Tongue (tissue), 2 donors: ENCODE data around the gene KICS2. TPM values are rescaled to one million over a fixed set of nuclear protein-coding genes. Genes with fewer than 3 reads are reported as not detected.
"Not testable (repeated sequence)": the region's sequence is repeated elsewhere in the genome, so short reads cannot be mapped to it uniquely, and the experiment has no call there.

Experiments
- DNase-seq: peaks from one replicate; pipeline ENCODE4 v3.0.0-alpha.2; 2015
- total RNA-seq: library from RNA; depleted of rRNA; stranded (reverse); fragments of >200 nt; gene quantifications from one replicate; pipeline ENCODE4 v1.2.3, GENCODE V29; 2014

KICS2 gene
- 7.6 TPM for total RNA-seq

GRCh38 chr12:64222009-64222765 lies at the start of gene KICS2:
Gene KICS2 (minus strand): TSS chr12:64222296. CDS start chr12:64222237, 59 bp downstream.
- DNase-seq = peak; percentile 97

GRCh38 chr12:64270411-64270810 lies 48.3 kb upstream of the KICS2 start:
- DNase-seq = no peak

GRCh38 chr12:64269161-64269560 lies 47.1 kb upstream of the KICS2 start:
- DNase-seq = no peak

GRCh38 chr12:64268409-64268808 lies 46.3 kb upstream of the KICS2 start:
- DNase-seq = no peak

GRCh38 chr12:64265839-64266238 lies 43.7 kb upstream of the KICS2 start:
- no peak for DNase-seq

- DNase-seq = no peak
These were observed 39.7 kb upstream of the KICS2 start for GRCh38 chr12:64261813-64262212.

GRCh38 chr12:64258576-64258975 lies 36.5 kb upstream of the KICS2 start:
- no peak for DNase-seq

GRCh38 chr12:64256166-64256800 lies 34.2 kb upstream of the KICS2 start:
- peak; percentile 90 for DNase-seq

- DNase-seq = no peak
These were observed 33.2 kb upstream of the KICS2 start for GRCh38 chr12:64255249-64255648.

- DNase-seq = no peak
These were observed 31.3 kb upstream of the KICS2 start for GRCh38 chr12:64253356-64253755.

- no peak for DNase-seq
These were observed 30.6 kb upstream of the KICS2 start for GRCh38 chr12:64252681-64253080.

- DNase-seq = no peak
These were observed 21.7 kb upstream of the KICS2 start for GRCh38 chr12:64243809-64244208.

- no peak for DNase-seq
These were observed 18.7 kb upstream of the KICS2 start for GRCh38 chr12:64240781-64241180.

GRCh38 chr12:64237382-64237781 lies 15.3 kb upstream of the KICS2 start:
- no peak for DNase-seq

GRCh38 chr12:64236549-64236948 lies 14.5 kb upstream of the KICS2 start:
- DNase-seq = no peak

GRCh38 chr12:64232196-64232595 lies 10.1 kb upstream of the KICS2 start:
- DNase-seq = no peak

- DNase-seq = no peak
These were observed 7.7 kb upstream of the KICS2 start for GRCh38 chr12:64229796-64230195.

- DNase-seq = no peak
These were observed 7.1 kb upstream of the KICS2 start for GRCh38 chr12:64229240-64229639.

GRCh38 chr12:64225626-64226025 lies 3.5 kb upstream of the KICS2 start:
- no peak for DNase-seq

- DNase-seq = peak; percentile 91
These were observed 466 bp downstream of the KICS2 start for GRCh38 chr12:64221651-64222008.

GRCh38 chr12:64220046-64220445 lies 2.0 kb downstream of the KICS2 start:
- DNase-seq = no peak

GRCh38 chr12:64219145-64219544 lies 3.0 kb downstream of the KICS2 start:
- DNase-seq = no peak

- no peak for DNase-seq
These were observed 3.5 kb downstream of the KICS2 start for GRCh38 chr12:64218597-64218996.

- not testable (repeated sequence) for DNase-seq
These were observed 4.5 kb downstream of the KICS2 start for GRCh38 chr12:64217643-64218042.
